ENCODE measurements around the gene ARRB2. TPM values are rescaled to one million over a fixed set of nuclear protein-coding genes. Genes with fewer than 3 reads are reported as not detected.
"Not testable (repeated sequence)": the region's sequence is repeated elsewhere in the genome, so short reads cannot be mapped to it uniquely, and the experiment has no call there.

Gene ARRB2
- total RNA-seq, 1 donor from 2014 or later = 43.4 TPM

DNA sequence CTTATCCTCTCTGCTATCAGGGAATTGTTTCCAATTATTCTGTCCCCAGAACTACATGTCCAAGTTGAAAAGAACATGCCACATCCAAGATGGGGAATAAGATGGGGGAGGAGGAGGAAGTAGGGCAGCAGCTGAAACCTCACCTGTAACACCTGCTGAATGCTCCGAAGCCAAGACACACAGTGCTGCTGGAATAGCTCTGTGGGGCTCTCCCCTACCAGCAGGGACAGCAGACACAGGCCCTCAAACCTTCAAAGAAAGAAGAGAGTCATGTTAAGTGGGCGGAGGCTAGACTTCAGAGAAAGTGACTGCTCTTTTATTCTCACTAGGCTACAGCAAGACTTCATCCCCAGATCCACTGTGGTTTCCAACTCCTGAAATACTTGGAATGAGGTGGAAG is 19.7 kb upstream of the ARRB2 start:
- TF ChIP-seq, protein P1, sequence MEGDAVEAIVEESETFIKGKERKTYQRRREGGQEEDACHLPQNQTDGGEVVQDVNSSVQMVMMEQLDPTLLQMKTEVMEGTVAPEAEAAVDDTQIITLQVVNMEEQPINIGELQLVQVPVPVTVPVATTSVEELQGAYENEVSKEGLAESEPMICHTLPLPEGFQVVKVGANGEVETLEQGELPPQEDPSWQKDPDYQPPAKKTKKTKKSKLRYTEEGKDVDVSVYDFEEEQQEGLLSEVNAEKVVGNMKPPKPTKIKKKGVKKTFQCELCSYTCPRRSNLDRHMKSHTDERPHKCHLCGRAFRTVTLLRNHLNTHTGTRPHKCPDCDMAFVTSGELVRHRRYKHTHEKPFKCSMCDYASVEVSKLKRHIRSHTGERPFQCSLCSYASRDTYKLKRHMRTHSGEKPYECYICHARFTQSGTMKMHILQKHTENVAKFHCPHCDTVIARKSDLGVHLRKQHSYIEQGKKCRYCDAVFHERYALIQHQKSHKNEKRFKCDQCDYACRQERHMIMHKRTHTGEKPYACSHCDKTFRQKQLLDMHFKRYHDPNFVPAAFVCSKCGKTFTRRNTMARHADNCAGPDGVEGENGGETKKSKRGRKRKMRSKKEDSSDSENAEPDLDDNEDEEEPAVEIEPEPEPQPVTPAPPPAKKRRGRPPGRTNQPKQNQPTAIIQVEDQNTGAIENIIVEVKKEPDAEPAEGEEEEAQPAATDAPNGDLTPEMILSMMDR (IDR thresholded peaks at IDR 0.05) = no peak
- no peaks in the 10 kb centered on the region for H3K4me1 ChIP-seq
- DNase-seq (ENCODE audit: low spot score in 2 of 2) = no peak
- intact Hi-C loops (cut with DNase I) = no loop called here
- peaks cover 30 to 32% of the 10 kb centered on the region in 2 donors for H3K36me3 ChIP-seq
- no peaks in the 10 kb centered on the region for H3K27me3 ChIP-seq
- H3K4me3 ChIP-seq = no peak overlapping the region
- no peak overlapping the region for H3K27ac ChIP-seq
- no peaks in the 10 kb centered on the region for H3K9me3 ChIP-seq

DNA sequence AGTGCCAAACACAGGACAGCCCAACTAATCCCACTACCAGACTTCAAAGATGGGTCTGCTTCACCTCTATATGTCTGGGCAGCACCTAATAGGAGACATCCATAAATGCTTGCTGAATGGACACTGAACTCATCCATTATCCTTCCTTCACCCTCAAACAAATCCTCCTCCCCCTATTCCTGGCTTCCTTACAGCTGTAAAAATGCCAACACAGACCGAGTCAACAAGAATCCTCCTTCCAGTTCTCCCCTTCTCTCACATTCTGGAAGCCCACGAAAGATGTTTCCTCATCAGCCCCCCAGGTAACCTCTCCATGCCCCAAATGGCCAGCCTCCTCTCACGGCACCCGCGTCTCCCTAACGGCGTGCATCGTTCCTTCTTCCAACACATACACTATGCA is 18.7 kb upstream of the ARRB2 start:
- H3K4me1 ChIP-seq = no peaks in the 10 kb centered on the region
- no peaks in the 10 kb centered on the region for H3K27me3 ChIP-seq
- TF ChIP-seq, protein P1 (IDR thresholded peaks at IDR 0.05) = no peak
- H3K9me3 ChIP-seq = no peaks in the 10 kb centered on the region
- DNase-seq (ENCODE audit: low spot score in 2 of 2) = no peak
- H3K4me3 ChIP-seq = no peak overlapping the region
- intact Hi-C loops (cut with DNase I) = no loop called here
- H3K27ac ChIP-seq = no peak overlapping the region
- H3K36me3 ChIP-seq = peaks cover 32 to 34% of the 10 kb centered on the region in 2 donors

DNA sequence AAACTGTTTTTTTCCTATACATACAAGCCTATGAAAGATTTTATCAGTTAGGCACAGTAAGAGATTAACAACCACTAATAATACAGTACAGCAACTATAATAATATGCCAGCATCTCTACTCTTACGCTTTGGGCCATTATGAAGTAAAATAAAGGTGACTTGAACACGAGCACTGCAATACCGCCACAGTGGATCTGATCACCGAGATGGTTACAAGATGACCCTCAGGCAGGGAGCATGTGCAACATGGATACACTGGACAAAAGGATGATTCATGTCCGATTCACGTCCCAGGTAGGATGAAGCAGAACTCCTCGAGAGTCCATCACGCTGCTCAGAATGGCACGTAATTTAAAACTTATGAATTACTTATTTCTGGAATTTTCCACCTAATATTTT is 17.0 kb upstream of the ARRB2 start:
- H3K36me3 ChIP-seq = peaks cover 27 to 34% of the 10 kb centered on the region in 2 donors

DNA sequence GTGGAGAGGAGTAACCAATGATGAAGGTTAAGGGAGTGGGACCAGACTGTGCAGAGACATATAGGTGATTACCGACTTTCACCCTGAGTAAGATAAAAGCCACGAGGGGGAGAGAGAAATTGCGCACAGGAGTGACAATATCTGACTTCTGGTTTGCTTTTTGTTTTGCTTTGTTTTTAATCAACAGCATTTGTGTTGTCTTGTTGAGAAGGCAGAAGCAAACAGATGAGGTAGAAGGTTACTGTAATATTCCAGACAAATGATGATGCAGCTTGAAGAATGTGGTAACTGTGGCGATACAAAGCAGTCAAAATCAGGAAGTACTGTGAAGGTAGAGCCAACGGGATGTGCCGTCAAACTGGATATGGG is 14.0 kb upstream of the ARRB2 start:
- TF ChIP-seq, protein P1 (IDR thresholded peaks at IDR 0.05) = no peak
- intact Hi-C loops (cut with DNase I) = no loop called here
- H3K27ac ChIP-seq = no peak overlapping the region
- no peak overlapping the region for H3K4me3 ChIP-seq
- no peaks in the 10 kb centered on the region for H3K27me3 ChIP-seq
- no peaks in the 10 kb centered on the region for H3K4me1 ChIP-seq
- no peak for DNase-seq (ENCODE audit: low spot score in 2 of 2)
- H3K9me3 ChIP-seq = no peaks in the 10 kb centered on the region
- peaks cover 5 to 10% of the 10 kb centered on the region in 2 donors for H3K36me3 ChIP-seq

More for the DNA sequence above, 17.0 kb upstream of the ARRB2 start:
- TF ChIP-seq, protein P1 (IDR thresholded peaks at IDR 0.05) = no peak
- Histone ChIP-seq H3K9me3 (no peaks in the 10 kb centered on the region), H3K27me3 (no peaks in the 10 kb centered on the region), H3K27ac (no peak overlapping the region), H3K4me3 (no peak overlapping the region), H3K4me1 (no peaks in the 10 kb centered on the region)
- DNase-seq (ENCODE audit: low spot score in 2 of 2) = no peak
- intact Hi-C loops (cut with DNase I) = no loop called here

DNA sequence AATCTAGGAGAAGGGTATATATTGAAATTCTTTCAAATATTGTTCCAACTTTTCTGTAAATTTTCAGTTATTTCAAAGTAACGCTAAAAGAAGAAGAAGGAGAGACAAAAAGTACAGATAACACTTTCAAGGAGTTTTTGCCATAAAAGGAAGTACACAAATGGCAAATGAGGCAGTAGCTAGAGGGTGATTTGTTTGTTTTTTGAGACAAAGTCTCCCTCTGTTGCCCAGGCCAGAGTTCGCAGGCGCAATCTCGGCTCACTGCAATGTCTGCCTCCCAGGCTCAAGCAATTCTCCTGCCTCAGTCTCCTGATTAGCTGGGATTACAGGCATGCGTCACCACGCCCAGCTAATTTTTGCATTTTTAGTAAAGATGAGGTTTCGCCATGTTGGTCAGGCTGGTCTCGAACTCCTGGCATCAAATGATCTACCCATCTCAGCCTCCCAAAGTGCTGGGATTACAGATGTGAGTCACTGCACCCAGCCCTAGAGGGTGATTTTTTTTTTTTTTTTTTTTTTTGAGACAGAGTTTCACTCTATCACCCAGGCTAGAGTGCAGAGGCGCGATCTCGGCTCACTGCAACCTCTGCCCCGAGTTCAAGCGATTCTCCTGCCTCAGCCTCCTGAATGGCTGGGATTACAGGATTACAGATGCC is 10.9 kb upstream of the ARRB2 start:
- H3K9me3 ChIP-seq; DNase-seq (ENCODE audit: low spot score in 2 of 2); intact Hi-C loops (cut with DNase I): not testable (repeated sequence)

DNA sequence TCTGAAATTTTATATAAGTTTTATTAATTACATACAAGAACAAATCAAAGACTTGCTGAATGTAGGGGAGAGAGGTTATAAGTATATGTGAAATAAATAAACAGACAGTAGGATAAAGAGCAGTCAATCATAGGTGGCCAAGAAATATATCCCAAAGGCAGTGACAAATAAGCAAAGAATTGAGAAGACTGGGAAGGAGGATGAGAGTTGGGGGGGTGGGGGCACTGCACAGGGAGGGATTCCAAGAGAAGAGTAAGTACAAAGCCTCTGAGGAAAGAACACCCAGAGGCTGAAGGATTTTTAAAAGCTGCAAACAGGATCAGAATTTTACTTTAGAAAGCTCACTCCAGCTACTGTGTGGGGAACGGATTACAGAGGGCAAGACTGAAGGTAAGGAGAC is 9.3 kb upstream of the ARRB2 start:
- Histone ChIP-seq H3K27ac (no peak overlapping the region), H3K27me3 (no peaks in the 10 kb centered on the region), H3K9me3 (no peaks in the 10 kb centered on the region), H3K4me3 (no peak overlapping the region), H3K4me1 (peaks cover 0 to 6% of the 10 kb centered on the region in 2 donors), H3K36me3 (peaks cover 0 to 2% of the 10 kb centered on the region in 2 donors)
- TF ChIP-seq, protein P1 (IDR thresholded peaks at IDR 0.05) = no peak
- no peak for DNase-seq (ENCODE audit: low spot score in 2 of 2)
- intact Hi-C loops (cut with DNase I) = no loop called here

More for the DNA sequence above, 10.9 kb upstream of the ARRB2 start:
- H3K27ac ChIP-seq, H3K27me3 ChIP-seq, H3K4me3 ChIP-seq, H3K4me1 ChIP-seq, H3K36me3 ChIP-seq: not testable (repeated sequence)
